ENCODE results near the gene ACYP1.

Gene ACYP1

GRCh38 chr14:75003250-75004027 lies 60.4 kb downstream of the ACYP1 start:
- H3K36me3 Mint-ChIP-seq (ENCODE audit: low read depth): peaks cover 57% of the 10 kb centered on the region

More at GRCh38 chr14:75003250-75004027, 60.4 kb downstream of the ACYP1 start:
- H3K9me3 Mint-ChIP-seq: no peaks in the 10 kb centered on the region
- H3K4me3 Mint-ChIP-seq: peak overlapping the region; percentile 97
- H3K4me1 Mint-ChIP-seq (ENCODE audit: low read depth): peaks cover 46% of the 10 kb centered on the region
- no peak for DNase-seq
- H3K27ac Mint-ChIP-seq: peak overlapping the region; percentile 97
- no peaks in the 10 kb centered on the region for H3K27me3 Mint-ChIP-seq
